ENCODE data around the gene SYNJ2. TPM values are rescaled to one million over a fixed set of nuclear protein-coding genes. Genes with fewer than 3 reads are reported as not detected.
A peak's percentile ranks its signal among the peaks of the same experiment; 100 is the strongest.

SYNJ2 gene
- total RNA-seq, 1 donor from 2014 or later, result 4.5 TPM

GRCh38 chr6:158143700-158144099 lies 162.0 kb downstream of the SYNJ2 start:
- Histone ChIP-seq H3K36me3 (peaks cover 16% of the 10 kb centered on the region), H3K4me3 (no peak overlapping the region), H3K9me3 (no peaks in the 10 kb centered on the region), H3K27me3 (ENCODE audit: low read depth) (no peaks in the 10 kb centered on the region), H3K27ac (no peak overlapping the region), H3K4me1 (no peaks in the 10 kb centered on the region)
- peak; percentile 8 for TF ChIP-seq CTCF (IDR thresholded peaks at IDR 0.05)
- intact Hi-C loops (cut with DNase I), result no loop called here
- ATAC-seq (no peak), DNase-seq (no peak)

Other genes with a start within 250 kb of the SYNJ2 start
- gene SNX9, start 158.6 kb upstream of the SYNJ2 start, total RNA-seq, result 25.0 TPM
- gene SERAC1, start 186.4 kb downstream of the SYNJ2 start, total RNA-seq, result 7.6 TPM
- gene GTF2H5, start 186.5 kb downstream of the SYNJ2 start, total RNA-seq, result 15.6 TPM